CD4-positive, alpha-beta memory T cell (primary cell): ENCODE results near the gene OR4D2. TPM values are rescaled to one million over a fixed set of nuclear protein-coding genes. Genes with fewer than 3 reads are reported as not detected.

Experiments used
- CTCF ChIA-PET: fragments of 350-600 bp; sonication (Branson Sonifier 250); formaldehyde crosslinking; loops from one replicate; lab custom pipeline; 2021; ENCODE audit warnings: inconsistent platforms; ENCODE audit not compliant: partially characterized antibody; lab: Charles Lee
- POLR2A ChIA-PET: fragments of 350-600 bp; sonication (Branson Sonifier 250); formaldehyde crosslinking; loops from one replicate; lab custom pipeline; 2021; ENCODE audit not compliant: partially characterized antibody; lab: Charles Lee
- DNase-seq, 5 donors: peaks; one replicate each; pipeline versions ENCODE4 v3.0.0 to v3.0.0-alpha.2; 2020 to 2022; ENCODE audit warnings: mixed read lengths in 1 of 5
- H3K27ac ChIP-seq: one replicate; pipeline ENCODE4 v1.7.0; 2013; ENCODE audit warnings: low read depth, low read length
- H3K27me3 ChIP-seq: 2 replicates; pipeline ENCODE4 v1.7.0; 2013; ENCODE audit warnings: mild to moderate bottlenecking, low read length, moderate library complexity; ENCODE audit not compliant: insufficient read depth
- H3K36me3 ChIP-seq: 2 replicates; pipeline ENCODE4 v1.7.0; 2013; ENCODE audit warnings: mild to moderate bottlenecking, low read length, moderate library complexity; ENCODE audit not compliant: insufficient read depth
- H3K4me1 ChIP-seq: 2 replicates; pipeline ENCODE4 v1.7.0; 2013; ENCODE audit warnings: mild to moderate bottlenecking, low read length, moderate library complexity; ENCODE audit not compliant: insufficient read depth
- H3K4me3 ChIP-seq, 2 donors: one replicate each; pipeline ENCODE4 v1.7.0; 2013; ENCODE audit warnings: low read length in 2 of 2, mild to moderate bottlenecking in 1 of 2
- H3K9me3 ChIP-seq, 2 donors: one replicate each; pipeline ENCODE4 v1.7.0; 2013; ENCODE audit warnings: low read length in 2 of 2, control low read depth in 1 of 2; ENCODE audit not compliant: control insufficient read depth in 1 of 2
- H3K27ac Mint-ChIP-seq, 7 donors: one replicate each; pipeline ENCODE4 v1.8.0; 2020 to 2021; ENCODE audit warnings: mixed read lengths in 7 of 7, mild to moderate bottlenecking in 6 of 7, inconsistent platforms in 3 of 7, moderate library complexity in 3 of 7
- H3K27me3 Mint-ChIP-seq, 2 donors: one replicate each; pipeline ENCODE4 v1.8.0; 2020 to 2021; ENCODE audit warnings: mixed read lengths in 2 of 2
- H3K36me3 Mint-ChIP-seq, 2 donors: one replicate each; pipeline ENCODE4 v1.8.0; 2020 to 2021; ENCODE audit warnings: mixed read lengths in 2 of 2, inconsistent platforms in 1 of 2, mild to moderate bottlenecking in 1 of 2
- H3K4me1 Mint-ChIP-seq, 4 donors: one replicate each; pipeline ENCODE4 v1.8.0; 2020 to 2021; ENCODE audit warnings: mixed read lengths in 4 of 4, mild to moderate bottlenecking in 1 of 4
- H3K4me3 Mint-ChIP-seq, 8 donors: one replicate each; pipeline ENCODE4 v1.8.0; 2020 to 2021; ENCODE audit warnings: mixed read lengths in 8 of 8, mild to moderate bottlenecking in 7 of 8, moderate library complexity in 6 of 8, inconsistent platforms in 3 of 8
- H3K9me3 Mint-ChIP-seq, 8 donors: one replicate each; pipeline ENCODE4 v1.8.0; 2020 to 2021; ENCODE audit warnings: mixed read lengths in 8 of 8, mild to moderate bottlenecking in 5 of 8, inconsistent platforms in 3 of 8, moderate library complexity in 1 of 8
- intact Hi-C: fragments of 100-400 bp; cut with micrococcal nuclease; formaldehyde crosslinking; loops from one replicate; pipeline ENCODE4 v1.15.1; 2023
- polyA plus RNA-seq, 2 donors: library from polyadenylated mRNA; unstranded; fragments of 300-500 nt; fragmentation: Illumina TruSeq; gene quantifications; one replicate each; pipeline ENCODE4 v1.2.3, GENCODE V29; 2021
- total RNA-seq, 2 experiments: library from RNA; stranded (reverse); gene quantifications; one replicate each; pipeline ENCODE4 v1.2.3, GENCODE V29; 2021

The OR4D2 gene
- total and polyA plus RNA-seq, 4 experiments from 2014 or later: not detected

GRCh38 chr17:58217766-58218165, 51.0 kb downstream of the OR4D2 start:
- Mint-ChIP-seq H3K4me1 (peaks cover 19 to 28% (median 23%) of the 10 kb centered on the region in 4 donors), H3K27me3 (no peaks in the 10 kb centered on the region), H3K27ac (peak overlapping the region; percentile 18 to 94 (median 84)), H3K4me3 (peak overlapping the region; percentile 10 to 99 (median 38)), H3K36me3 (peaks cover 14 to 41% of the 10 kb centered on the region in 2 donors), H3K9me3 (no peaks in the 10 kb centered on the region)
- DNase-seq: no peak
- POLR2A ChIA-PET: interaction anchor here (1.3 to 2.4 kb wide), 3 partner anchors 115 to 414 kb away, joined by 3 to 11 read pairs (median 4); partner anchors contain the start of gene SUPT4H1
- Histone ChIP-seq H3K36me3 (peaks cover 7% of the 10 kb centered on the region), H3K4me3 (no peak overlapping the region), H3K27ac (no peak overlapping the region), H3K27me3 (no peaks in the 10 kb centered on the region), H3K9me3 (no peaks in the 10 kb centered on the region), H3K4me1 (peaks cover 15% of the 10 kb centered on the region)
- intact Hi-C loops: loop anchor here (2.0 kb wide), 3 partner anchors 65 to 937 kb away; partner anchors contain the start of genes DYNLL2, PRR11 and SKA2
- CTCF ChIA-PET: interaction anchor here (0.6 to 1.6 kb wide), 2 partner anchors 18 to 270 kb away, joined by 3 to 6 read pairs; partner anchors contain the start of gene HSF5

GRCh38 chr17:58219007-58219788, 52.4 kb downstream of the OR4D2 start, which contains the start of gene MKS1:
MKS1 (minus strand) TSS chr17:58219255; CDS start chr17:58219230, 25 bp downstream.
- intact Hi-C loops: loop anchor here (1.0 to 2.0 kb wide), 5 partner anchors 66 to 936 kb away; partner anchors contain the start of genes DYNLL2, PRR11, SKA2 and SRSF1
- peaks cover 19 to 28% (median 23%) of the 10 kb centered on the region in 4 donors for H3K4me1 Mint-ChIP-seq
- peak within 1 kb of the TSS; percentile 71 to 88 for H3K4me3 ChIP-seq
- H3K27me3 Mint-ChIP-seq: peaks cover 0 to 2% of the 10 kb centered on the region in 2 donors
- H3K27ac ChIP-seq: peak within 1 kb of the TSS; percentile 54
- peak within 1 kb of the TSS; percentile 91 to 99 (median 94) for H3K4me3 Mint-ChIP-seq
- ChIA-PET CTCF (interaction anchor here (0.6 to 2.3 kb wide), 6 partner anchors 13 to 296 kb away, joined by 3 to 8 read pairs (median 4); partner anchors contain the start of gene MTMR4), POLR2A (interaction anchor here (0.7 to 2.4 kb wide), 11 partner anchors 12 to 473 kb away, joined by 3 to 11 read pairs (median 4); partner anchors contain the start of genes MRPS23, RAD51C, SRSF1 and SUPT4H1)
- peaks cover 15% of the 10 kb centered on the region for H3K4me1 ChIP-seq
- H3K9me3 Mint-ChIP-seq: no peaks in the 10 kb centered on the region
- peaks cover 4 to 27% of the 10 kb centered on the region in 2 donors for H3K36me3 Mint-ChIP-seq
- DNase-seq: peak; percentile 94 to 96 (median 95)
- H3K36me3 ChIP-seq: no peaks in the 10 kb centered on the region
- no peaks in the 10 kb centered on the region for H3K9me3 ChIP-seq
- H3K27me3 ChIP-seq: no peaks in the 10 kb centered on the region
- peak within 1 kb of the TSS; percentile 94 to 99 (median 97) for H3K27ac Mint-ChIP-seq

- H3K36me3 ChIP-seq: no peaks in the 10 kb centered on the region
- H3K27me3 ChIP-seq: no peaks in the 10 kb centered on the region
- DNase-seq: no peak
- ChIA-PET POLR2A (interaction anchor here (1.0 to 2.4 kb wide), 8 partner anchors 11 to 473 kb away, joined by 3 to 11 read pairs (median 5); partner anchors contain the start of genes MRPS23, RAD51C, SRSF1 and SUPT4H1), CTCF (interaction anchor here (0.6 to 2.3 kb wide), 4 partner anchors 12 to 295 kb away, joined by 3 to 8 read pairs (median 4); partner anchors contain the start of gene MTMR4)
- intact Hi-C loops: loop anchor here (1.0 to 2.0 kb wide), 5 partner anchors 67 to 935 kb away; partner anchors contain the start of genes DYNLL2, PRR11, SKA2 and SRSF1
- peak overlapping the region; percentile 94 to 99 (median 97) for H3K27ac Mint-ChIP-seq
- no peaks in the 10 kb centered on the region for H3K9me3 Mint-ChIP-seq
- H3K36me3 Mint-ChIP-seq: peaks cover 4 to 23% of the 10 kb centered on the region in 2 donors
- H3K27me3 Mint-ChIP-seq: peaks cover 0 to 6% of the 10 kb centered on the region in 2 donors
- peaks cover 15% of the 10 kb centered on the region for H3K4me1 ChIP-seq
- peak overlapping the region; percentile 71 to 88 for H3K4me3 ChIP-seq
- H3K27ac ChIP-seq: peak overlapping the region; percentile 54
- peaks cover 19 to 28% (median 23%) of the 10 kb centered on the region in 4 donors for H3K4me1 Mint-ChIP-seq
- H3K4me3 Mint-ChIP-seq: peak overlapping the region; percentile 91 to 99 (median 94)
- H3K9me3 ChIP-seq: no peaks in the 10 kb centered on the region
Measured at GRCh38 chr17:58219789-58220183, 53.0 kb downstream of the OR4D2 start.

Other genes starting within 250 kb of the OR4D2 start
- gene CUEDC1, start 211.6 kb upstream of the OR4D2 start, total RNA-seq: under 1 TPM; 0.61 to 0.90 TPM
- not detected for gene CUEDC1, start 211.6 kb upstream of the OR4D2 start, polyA plus RNA-seq
- gene VEZF1, start 178.7 kb upstream of the OR4D2 start, total RNA-seq: 10 to 100 TPM; 76.0 to 76.6 TPM
- gene VEZF1, start 178.7 kb upstream of the OR4D2 start, polyA plus RNA-seq: 10 to 100 TPM; 30.6 to 50.2 TPM
- 100 to 1,000 TPM; 242 to 257 TPM for gene SRSF1, start 159.7 kb upstream of the OR4D2 start, total RNA-seq
- gene SRSF1, start 159.7 kb upstream of the OR4D2 start, polyA plus RNA-seq: 10 to 100 TPM; 32.4 to 59.3 TPM
- 10 to 100 TPM; 45.6 to 45.8 TPM for gene DYNLL2, start 83.6 kb upstream of the OR4D2 start, total RNA-seq
- gene DYNLL2, start 83.6 kb upstream of the OR4D2 start, polyA plus RNA-seq: 1 to 10 TPM in 1 of 2 donors, under 1 TPM in 1; 0.56 to 1.3 TPM
- 1 to 10 TPM; 2.0 to 2.2 TPM for gene OR4D1, start 18.6 kb upstream of the OR4D2 start, total RNA-seq
- 1 to 10 TPM; 1.9 to 2.0 TPM for gene OR4D1, start 18.6 kb upstream of the OR4D2 start, polyA plus RNA-seq
- not detected for gene EPX, start 25.7 kb downstream of the OR4D2 start, total RNA-seq
- gene EPX, start 25.7 kb downstream of the OR4D2 start, polyA plus RNA-seq: not detected
- gene MKS1, start 52.3 kb downstream of the OR4D2 start, total RNA-seq: 10 to 100 TPM; 27.7 to 29.4 TPM
- 10 to 100 TPM; 12.1 to 13.7 TPM for gene MKS1, start 52.3 kb downstream of the OR4D2 start, polyA plus RNA-seq
- gene LPO, start 71.6 kb downstream of the OR4D2 start, total RNA-seq: not detected
- gene LPO, start 71.6 kb downstream of the OR4D2 start, polyA plus RNA-seq: not detected
- gene MPO, start 114.0 kb downstream of the OR4D2 start, total RNA-seq: not detected
- gene MPO, start 114.0 kb downstream of the OR4D2 start, polyA plus RNA-seq: not detected
- 10 to 100 TPM; 15.8 to 19.1 TPM for gene TSPOAP1, start 161.8 kb downstream of the OR4D2 start, total RNA-seq
- gene TSPOAP1, start 161.8 kb downstream of the OR4D2 start, polyA plus RNA-seq: under 1 TPM in 1 of 2 donors, not detected in 1; 0.80 TPM
- 10 to 100 TPM; 61.4 to 75.2 TPM for gene SUPT4H1, start 185.2 kb downstream of the OR4D2 start, total RNA-seq
- gene SUPT4H1, start 185.2 kb downstream of the OR4D2 start, polyA plus RNA-seq: 100 to 1,000 TPM in 1 of 2 donors, 10 to 100 TPM in 1; 94.4 to 120 TPM